Raji (cell line): ENCODE results near the gene ARF3.

Experiments used
- POLR2A ChIP-seq: IDR thresholded peaks from 2 replicates; pipeline ENCODE4 v1.6.1; 2011; ENCODE audit warnings: low read depth, low read length, control low read depth; ENCODE audit not compliant: insufficient read depth

ARF3 gene

DNA sequence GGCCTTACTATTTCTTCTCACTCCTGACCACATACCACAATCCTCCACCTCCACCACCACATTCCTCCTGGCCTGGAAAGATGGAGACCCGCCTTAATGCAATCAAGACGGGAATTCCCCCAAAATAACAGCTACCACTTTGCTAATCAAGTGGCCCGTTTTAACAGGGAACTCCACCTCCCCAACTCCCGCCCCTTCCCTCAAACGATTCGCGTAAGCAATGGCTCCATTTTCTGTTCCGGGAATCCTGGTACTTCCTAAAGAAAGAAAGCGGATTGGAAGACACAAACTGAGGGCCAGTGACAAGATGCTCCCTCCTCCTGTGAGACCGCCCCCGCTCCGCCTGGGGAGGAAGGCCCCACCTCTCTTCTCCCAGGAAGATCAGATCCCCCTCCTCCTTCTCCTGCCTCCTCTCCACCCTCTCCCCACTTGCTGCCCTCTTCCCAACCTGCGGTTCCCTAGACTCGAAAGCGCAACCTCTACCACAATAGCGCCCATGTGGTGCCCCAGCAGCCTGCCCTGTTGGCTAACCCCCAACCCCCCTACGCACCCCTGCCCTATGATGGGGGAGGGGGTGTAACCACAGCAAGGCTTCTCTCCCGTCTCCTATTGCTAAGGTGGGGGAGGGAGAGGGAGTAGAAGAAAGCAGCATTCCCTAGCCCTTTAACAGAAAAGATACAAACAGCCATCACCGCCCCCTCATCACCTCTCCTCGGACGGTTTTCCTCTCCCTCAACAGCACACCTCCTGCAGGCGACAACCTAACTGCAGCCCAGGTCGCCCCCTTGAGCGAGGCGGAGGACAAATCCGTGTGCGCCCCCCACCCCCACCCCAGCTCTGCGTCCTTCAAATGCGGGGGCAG lies 777 bp downstream of the ARF3 start:
- no peak for TF ChIP-seq POLR2A

DNA sequence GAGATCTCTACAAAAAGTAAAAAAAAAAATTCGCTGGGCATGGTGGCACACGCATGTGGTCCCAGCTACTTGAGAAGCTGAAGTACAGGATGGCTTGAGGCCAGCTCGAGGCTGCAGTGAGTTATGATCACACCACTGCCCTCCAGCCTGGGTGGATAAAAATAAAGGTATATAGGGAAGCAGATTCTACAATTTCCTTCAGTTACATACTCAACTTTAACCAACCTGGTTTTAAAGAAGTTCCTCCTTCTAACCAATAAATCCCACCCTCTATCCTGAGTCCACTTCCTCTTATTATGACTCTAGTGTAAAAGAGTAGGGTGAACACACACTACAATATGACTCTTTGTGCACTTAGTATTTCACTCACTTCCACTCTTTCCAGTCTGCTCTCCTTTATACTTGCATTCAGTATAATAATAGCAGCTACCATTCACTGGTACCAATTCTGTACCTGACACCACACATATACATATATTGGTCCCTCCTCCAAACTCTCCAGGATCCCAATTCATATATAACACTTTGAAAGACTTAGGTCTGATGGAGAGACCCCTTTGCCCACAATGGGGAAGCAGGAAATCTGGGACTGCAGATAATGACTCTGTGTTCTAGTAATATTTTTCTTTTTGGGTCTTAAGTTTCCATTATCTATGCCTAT lies 2.3 kb downstream of the ARF3 start:
- no peak for TF ChIP-seq POLR2A

DNA sequence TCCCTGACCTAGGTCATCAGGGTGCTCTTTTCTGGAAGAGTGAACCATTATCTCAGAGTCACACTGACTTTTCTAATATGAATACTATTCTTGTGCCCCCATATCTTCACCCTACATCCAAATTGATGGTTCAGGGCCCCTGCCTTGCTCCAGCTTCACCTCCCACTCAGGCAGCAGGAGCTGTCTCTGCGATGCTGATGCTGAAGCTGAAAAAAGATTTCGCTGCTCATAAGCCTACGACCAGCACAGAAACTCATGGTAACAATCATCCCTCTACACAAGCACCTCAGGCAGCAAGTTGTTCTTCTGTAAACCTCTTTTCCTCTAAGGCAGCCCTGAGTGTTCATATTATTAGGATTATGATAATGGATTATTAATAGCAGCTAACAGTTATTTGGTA lies 3.2 kb downstream of the ARF3 start:
- no peak for TF ChIP-seq POLR2A

DNA sequence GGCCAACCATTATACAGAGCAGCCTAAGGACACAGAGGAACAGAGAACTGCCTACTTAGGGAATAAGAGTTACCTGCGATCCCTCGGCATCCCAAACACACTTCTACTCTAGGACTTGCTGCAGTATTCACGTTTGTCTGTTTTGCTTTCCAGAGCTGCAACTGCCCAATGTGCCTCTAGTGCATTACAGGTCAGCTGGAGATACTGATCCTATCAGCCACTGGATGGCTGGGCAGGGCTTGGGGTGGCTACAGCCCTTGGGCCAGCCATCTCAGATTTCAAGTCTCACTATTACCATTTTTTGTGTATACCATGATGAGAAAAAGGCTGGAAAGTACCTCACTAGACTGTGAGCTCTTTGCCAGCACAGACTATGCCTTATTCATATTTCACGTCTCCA lies 4.6 kb downstream of the ARF3 start:
- TF ChIP-seq POLR2A, result no peak

DNA sequence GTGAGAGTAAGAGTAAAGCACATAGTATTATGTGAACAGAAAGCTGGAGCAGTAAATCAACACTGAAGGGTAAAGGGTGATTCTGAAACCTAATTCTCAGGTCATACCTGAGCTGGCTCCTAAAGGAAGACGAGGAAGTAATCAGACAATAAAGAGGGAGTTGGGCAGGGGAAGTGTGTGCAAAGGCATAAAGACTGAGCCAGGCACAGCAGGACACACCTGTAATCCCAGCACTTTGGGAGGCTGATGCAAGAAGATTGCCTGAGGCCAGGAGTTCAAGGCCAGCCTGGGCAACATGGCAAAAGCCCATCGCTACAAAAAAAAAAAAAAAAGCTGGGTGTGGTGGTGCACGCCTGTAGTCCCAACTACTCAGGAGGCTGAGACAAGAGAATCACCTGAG lies 9.6 kb downstream of the ARF3 start:
- TF ChIP-seq POLR2A, result no peak

DNA sequence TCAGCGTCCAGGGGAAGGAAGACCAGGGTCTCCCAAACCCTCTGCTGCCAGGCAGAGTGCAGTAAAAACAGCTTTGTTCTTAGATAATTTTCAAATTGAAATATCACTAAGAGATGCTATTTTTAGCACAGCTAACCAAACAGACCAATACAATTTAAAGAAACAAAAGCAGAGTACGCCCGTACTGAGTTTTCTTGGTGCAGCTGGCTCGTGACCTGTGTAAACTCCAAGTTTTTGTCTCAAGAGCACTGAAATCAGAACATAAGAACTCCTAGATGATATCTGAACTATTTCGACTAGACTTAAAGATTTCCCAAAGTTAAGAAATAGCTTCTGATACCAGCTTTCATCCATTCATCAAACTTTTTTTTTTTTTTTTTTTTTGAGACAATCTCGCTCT lies 10.3 kb downstream of the ARF3 start:
- no peak for TF ChIP-seq POLR2A

DNA sequence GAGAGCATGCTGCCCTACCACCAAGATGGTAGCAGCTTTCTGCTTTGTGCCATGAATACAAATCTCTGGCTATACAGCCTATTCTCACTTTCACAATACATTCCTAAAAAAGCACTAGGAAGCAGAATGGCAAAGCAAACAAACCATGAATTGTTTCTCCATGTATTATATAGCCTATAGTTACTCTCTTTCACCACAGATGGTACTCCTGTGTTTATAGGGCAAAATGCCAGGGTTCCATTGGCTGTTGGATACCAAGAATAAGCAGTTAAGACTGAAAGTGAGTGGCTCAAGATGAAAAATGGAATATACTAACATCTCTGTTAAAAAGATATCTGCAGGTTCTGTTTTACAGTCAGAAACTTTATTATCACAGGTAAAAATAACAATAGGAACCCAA lies 11.1 kb downstream of the ARF3 start:
- no peak for TF ChIP-seq POLR2A

DNA sequence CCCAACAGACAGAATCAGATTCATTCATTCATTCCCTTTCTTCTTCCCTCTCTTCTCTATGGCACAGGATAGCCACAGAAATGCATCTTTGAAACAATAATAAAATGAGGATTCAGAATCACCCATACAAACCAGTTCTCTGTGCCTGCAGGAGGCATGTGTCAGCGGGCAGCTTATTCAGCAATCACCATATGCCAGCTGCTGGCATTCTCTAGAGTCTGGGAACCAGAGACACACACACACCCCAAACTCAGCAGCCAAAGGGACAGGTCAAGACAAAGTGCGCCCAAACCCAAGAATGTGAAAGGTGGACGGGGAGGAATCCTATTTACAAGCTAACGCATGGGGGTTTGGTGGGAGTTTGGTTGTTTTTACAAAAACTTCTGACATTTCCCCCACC lies 14.1 kb downstream of the ARF3 start:
- TF ChIP-seq POLR2A, result no peak

DNA sequence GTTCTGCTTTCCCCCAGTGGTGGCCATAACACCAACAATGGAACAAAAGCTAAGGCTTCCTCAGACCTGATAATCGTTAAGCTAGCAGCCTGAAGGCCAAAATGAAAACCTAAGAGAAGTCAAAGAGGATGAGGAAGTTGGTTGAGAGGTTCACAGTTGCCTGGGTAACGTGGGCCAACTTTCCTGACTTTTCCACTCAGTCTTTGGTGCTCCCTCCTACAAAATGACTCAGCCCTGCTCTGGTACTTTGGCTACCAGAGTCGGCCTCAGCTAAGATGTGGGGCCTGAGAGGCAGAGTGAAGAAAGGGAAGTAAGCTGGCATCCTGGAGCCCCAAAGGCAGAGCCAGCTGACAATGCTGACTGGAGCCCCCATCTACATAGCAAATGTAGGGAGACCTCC lies 17.1 kb downstream of the ARF3 start:
- no peak for TF ChIP-seq POLR2A

DNA sequence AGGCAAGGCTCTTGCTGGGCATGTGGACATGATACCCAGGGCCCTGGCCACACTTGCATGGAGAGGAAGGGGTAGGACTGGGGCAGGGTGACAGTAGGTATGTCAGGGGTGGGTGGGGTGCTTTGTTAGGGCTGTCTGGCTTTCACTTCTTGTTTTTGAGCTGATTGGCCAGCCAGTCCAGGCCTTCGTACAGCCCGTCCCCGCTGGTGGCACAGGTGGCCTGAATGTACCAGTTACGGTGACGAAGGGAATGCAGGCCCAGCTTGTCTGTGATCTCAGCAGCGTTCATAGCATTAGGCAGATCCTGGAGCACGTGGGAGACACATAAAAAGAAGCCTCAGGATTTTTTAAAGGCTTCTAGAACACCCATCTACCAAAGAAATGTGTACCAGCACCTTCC lies 18.5 kb downstream of the ARF3 start:
- TF ChIP-seq POLR2A, result no peak

DNA sequence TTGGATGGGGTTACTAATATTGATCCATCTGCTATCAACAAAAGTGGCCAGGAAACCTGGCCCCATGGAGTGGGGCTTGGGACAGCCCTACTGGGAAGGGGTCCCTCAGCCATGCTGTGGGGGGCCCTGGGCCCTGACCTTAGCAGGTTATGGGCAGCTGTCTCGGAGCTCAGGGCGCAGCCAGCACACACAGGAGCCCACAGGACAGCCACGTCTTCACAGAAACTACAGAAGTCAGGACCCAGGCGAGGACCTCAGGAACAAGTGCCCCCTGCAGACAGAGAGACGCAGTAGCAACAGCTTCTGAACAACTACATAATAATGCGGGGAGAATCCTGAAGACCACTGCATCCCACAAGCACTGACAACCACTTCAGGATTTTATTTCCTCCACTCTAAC lies 20.1 kb downstream of the ARF3 start:
- no peak for TF ChIP-seq POLR2A

DNA sequence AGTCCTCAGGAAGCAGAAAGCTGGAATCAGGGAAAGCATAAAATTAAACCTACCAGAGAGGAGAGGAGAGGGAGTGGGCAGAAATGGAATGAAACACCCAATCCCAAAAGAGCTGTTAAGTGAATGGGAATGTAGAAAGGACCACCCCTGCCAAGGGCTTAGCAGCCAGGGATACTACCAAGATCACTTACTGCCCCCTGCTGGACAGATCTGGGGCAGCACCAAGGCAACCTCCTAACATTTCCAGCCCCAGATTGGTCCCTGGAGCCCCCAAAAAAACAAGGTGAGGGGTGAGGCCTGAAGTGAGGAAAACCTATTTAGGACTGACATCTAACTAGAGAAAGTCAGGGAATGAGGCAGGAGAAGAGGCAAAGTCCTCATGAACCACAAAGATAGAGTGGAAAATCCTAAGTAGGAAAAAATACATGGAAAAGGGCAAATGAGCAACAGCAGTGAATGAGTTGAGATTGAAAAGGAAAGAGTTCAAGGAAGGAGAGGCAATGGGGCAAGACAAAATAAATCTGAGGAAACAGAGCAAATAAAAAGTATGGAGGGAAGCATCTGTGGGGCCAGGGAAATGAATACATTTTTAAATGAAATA lies 20.8 kb downstream of the ARF3 start:
- TF ChIP-seq POLR2A, result no peak

DNA sequence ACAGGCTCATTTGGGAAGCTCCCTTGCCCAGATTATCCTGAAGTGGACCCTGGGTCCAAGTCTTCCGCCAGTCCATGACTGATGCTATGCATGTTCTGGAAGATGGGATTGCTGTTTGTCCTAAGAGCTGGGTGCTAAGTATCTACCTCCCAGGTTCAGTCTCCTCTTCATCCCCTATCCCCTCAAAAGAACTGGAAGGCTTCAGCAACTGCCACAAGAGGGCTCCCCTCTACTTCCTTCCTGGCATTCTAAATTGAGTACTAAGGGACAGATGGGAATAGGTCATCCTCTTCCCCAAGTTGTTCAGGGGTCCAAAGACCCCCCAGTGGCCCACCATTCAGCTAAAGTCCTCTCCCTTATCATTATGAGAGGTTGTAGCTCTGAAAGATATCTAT lies 23.0 kb downstream of the ARF3 start:
- TF ChIP-seq POLR2A, result no peak

DNA sequence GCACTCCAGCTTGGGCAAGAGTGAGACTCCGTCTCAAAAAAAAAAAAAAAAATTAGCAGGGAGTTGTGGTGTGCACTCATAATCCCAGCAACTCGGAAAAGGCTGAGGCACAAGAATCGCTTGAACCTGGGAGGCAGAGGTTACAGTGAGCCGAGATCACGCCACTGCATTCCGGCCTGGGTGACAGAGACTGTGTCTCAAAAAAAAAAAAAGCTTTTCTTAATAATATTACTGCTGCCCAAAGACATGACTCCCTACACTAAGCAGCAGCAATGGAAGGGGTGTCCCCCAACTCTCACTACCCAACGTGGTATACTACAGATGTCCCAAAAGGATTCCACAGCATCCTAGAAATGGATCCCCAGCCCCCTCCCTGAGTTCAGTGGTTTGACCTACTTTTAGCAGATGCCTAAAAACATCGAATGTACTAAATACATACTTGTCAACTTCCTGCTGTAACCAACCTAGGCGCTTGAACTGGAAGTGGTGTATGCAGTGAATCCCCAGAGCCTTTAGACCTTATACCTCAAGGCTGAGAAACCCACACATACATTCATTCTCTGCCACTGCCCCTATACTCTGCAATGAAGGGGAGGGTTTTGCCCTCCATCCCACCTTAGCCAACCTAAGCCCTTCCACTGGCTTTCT lies 23.5 kb downstream of the ARF3 start:
- TF ChIP-seq POLR2A, result no peak

DNA sequence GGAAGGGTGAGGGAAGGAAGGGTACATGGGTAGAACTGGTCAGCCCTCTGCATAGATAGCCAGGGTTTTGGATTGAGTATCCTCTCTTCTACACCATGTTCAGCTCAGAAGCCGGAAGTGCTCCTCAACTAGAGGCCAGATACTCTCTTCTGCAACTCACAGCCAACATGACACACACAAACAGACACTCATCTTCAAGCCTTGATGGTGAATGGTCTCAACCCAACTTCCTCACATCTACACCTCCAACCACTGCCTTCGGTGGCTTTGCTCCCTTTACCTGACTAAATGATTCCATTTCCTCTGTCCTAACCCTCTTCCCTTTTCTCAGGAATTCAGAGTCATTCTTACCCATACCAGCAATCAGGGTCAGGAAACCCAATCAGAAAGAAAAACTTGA lies 24.4 kb downstream of the ARF3 start:
- no peak for TF ChIP-seq POLR2A

DNA sequence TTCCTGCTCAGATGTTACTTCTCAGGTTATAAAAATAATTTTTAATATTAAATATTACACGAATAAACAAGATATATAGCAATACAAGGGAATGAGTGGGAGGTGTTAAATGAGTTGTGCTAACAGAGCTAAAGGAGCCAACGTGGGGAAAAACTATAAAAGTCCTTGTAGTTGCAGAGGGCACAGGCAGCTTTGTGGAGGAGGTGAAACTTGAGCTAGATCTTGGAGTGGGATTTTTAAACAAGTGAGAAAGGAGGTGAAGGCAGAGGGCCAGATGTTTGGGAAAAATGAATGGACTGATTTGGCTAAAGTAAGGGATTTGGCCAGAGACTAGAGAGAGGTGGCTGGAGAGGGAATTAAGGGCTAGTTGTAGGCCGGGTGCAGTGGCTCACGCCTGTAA lies 26.8 kb downstream of the ARF3 start:
- no peak for TF ChIP-seq POLR2A
